HK-2 (cell line): Measurements from ENCODE around the gene GATAD2A.

Experiments used
- DNase-seq: peaks from one replicate; pipeline ENCODE4 v3.0.0-alpha.2; 2018; ENCODE audit not compliant: unreplicated experiment

The GATAD2A gene

GRCh38 chr19:19545707-19546106, 140.2 kb downstream of the GATAD2A start:
- DNase-seq = no peak

GRCh38 chr19:19546751-19547162, 141.3 kb downstream of the GATAD2A start:
- DNase-seq = no peak

DNA sequence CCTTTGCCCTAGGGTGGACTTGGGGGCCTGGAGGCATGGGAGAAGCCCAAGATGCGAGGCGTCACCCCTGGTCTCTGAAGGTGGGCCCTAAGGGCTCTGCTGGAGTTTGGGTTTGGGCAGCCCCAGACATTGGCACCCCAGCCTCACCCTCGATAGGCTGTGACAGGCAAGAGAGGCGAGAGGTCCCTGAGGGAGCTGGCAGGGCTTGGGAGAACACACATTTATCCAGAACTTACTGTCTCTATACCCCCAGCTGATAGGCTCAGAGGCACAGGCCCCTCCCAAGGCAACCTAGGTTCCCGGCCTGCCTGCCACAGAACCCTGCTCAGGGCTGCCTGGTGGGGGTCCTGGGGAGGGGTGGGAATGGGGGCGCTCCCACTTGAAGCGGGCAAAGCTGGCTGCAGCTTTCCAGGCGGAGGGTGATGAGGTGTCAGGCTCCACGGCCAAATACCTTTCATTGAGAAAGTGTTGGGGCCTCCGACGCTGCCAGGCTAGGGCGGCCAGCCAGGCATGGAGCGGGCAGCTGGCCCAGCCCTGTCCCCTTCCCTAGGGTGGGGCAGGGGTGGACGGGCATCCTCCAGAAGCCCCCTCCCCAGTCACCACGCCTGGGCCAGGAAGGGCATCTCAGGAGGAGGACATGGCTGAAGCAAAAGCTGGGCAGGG, 142.3 kb downstream of the GATAD2A start:
- no peak for DNase-seq

- no peak for DNase-seq
Observed at GRCh38 chr19:19548915-19549759, 143.7 kb downstream of the GATAD2A start.

- DNase-seq = no peak
Observed at GRCh38 chr19:19549804-19550464, 144.5 kb downstream of the GATAD2A start.

DNA sequence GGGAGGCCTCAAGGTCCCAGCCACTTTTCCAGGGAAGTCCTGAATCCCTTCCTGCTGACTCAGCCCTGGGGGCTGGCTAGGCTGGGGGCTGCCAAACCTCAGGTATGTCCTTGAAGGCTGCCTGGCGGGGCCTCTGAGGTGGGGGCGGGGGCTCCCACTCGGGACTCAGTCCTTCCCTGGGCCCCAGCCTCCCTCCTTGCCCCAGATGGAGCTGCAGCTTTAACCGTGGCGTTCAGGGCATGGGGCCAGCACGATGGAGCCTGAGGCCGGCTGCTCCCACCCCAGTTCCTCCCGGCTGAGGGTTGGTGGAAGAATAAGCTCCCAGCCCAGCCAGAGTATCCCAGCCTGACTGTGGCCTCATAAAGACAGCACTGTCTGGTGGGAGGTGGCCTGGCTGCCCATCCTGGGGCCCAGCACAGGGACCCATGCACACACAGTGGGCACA, 145.0 kb downstream of the GATAD2A start:
- DNase-seq = peak; percentile 56

GRCh38 chr19:19550972-19551852, 145.7 kb downstream of the GATAD2A start:
- DNase-seq = no peak

DNA sequence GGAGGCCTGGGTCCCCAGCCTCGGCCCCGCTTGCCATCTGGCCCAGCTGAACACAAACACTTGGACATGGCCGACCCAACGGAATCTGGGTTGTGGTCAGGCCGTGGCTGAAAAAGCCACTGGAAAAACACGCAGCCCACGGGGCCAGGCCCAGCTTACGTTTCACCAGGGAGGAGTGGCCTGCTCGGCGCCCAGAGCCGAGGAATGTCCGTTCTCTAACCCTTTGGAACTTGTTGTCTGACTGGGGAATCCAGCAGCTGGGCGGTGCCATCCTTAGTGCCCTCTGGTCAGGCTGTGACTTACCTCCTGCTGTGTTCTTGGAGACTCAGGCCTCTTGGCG, 146.3 kb downstream of the GATAD2A start:
- no peak for DNase-seq

DNA sequence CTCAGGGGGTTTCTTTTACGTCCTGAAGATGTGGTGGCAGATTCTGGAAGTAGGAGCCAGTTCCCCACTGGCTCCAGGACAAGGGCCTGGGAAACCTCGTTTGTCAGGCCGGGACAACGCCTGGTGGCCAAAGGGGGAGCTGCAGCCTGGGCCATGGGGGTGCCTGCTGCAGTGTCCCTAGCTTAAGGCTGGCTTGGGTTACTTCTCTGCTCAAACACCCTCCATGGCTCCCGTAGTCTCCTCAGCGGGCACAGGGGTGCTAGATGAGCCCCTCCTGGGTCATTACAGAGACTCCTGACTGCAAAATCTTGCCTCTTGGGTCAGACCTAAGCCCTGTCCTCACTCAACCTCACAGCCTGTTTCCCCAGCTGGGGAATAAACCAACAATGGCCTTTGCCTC, 147.3 kb downstream of the GATAD2A start:
- DNase-seq = no peak

GRCh38 chr19:19553670-19554069, 148.2 kb downstream of the GATAD2A start:
- DNase-seq = no peak

DNA sequence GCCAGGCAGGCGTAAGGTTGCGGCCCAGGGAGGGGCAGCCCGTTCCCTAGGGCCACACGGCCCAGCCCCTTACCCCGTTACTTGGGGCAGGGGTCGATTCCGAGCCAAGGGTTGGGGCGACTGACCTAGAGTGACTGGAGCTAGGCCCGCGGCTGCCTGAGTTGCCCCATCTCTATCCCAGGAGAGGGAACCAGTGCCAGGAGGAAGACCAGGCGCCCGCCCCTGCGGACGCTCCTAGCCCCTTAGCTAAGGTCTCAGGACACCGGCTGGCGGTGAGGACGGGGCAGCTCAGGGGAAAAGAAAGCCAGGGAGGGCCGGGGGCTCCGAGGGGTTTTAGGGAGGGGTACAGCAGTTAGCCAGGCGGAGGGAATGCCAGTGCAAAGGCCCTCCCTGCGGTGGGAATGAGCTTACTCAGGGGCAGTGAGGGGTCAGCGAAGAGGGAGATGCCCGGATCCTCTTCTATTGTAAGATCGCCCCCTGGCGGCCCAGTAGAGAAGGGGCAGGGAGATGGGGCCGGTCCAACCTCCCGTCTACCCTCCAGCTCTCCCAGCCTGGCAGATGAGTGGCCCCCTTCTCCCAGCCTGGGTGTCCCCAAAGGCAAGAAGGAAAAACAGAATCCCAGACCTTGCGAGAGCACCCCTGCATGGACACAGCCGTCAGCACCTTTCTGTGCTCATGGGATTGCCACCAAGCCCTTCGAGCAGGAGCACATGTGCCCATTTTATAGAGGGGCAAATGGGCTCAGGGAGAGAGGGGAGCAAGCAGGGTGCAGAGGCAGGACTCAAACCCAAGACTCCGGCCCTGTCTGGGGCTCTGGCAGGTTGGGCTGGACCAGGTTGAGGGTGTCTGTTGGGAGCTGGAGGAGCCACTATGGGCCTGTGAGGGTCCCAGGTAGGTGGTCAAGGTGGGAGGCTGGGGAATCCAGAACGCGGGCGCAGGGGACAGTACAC, 148.9 kb downstream of the GATAD2A start:
- peak; percentile 63 for DNase-seq

GRCh38 chr19:19558055-19558454, 152.6 kb downstream of the GATAD2A start:
- DNase-seq = no peak
